HG02588 (cell line): ENCODE results near the gene TSPAN3.
A peak's percentile ranks its signal among the peaks of the same experiment; 100 is the strongest.

Source experiments
- ATAC-seq: cut with Tn5 transposase; IDR thresholded peaks from one replicate; pipeline ENCODE4 v1.9.1; 2021; ENCODE audit warnings: mild to moderate bottlenecking, moderate library complexity; ENCODE audit not compliant: unreplicated experiment

Gene TSPAN3

GRCh38 chr15:77085297-77085696 is 14.4 kb upstream of the TSPAN3 start:
- no peak for ATAC-seq

- no peak for ATAC-seq
These were observed 13.5 kb upstream of the TSPAN3 start for GRCh38 chr15:77084436-77084835.

GRCh38 chr15:77083381-77084160 is 12.7 kb upstream of the TSPAN3 start:
- ATAC-seq, result peak; percentile 92

GRCh38 chr15:77081971-77082370 is 11.1 kb upstream of the TSPAN3 start:
- ATAC-seq, result no peak

GRCh38 chr15:77076323-77076915 is 5.5 kb upstream of the TSPAN3 start:
- no peak for ATAC-seq

- no peak for ATAC-seq
These were observed 4.6 kb upstream of the TSPAN3 start for GRCh38 chr15:77075528-77075927.

GRCh38 chr15:77074350-77074749 is 3.4 kb upstream of the TSPAN3 start:
- no peak for ATAC-seq

GRCh38 chr15:77071305-77072223 is 655 bp upstream of the TSPAN3 start:
- ATAC-seq, result no peak

- ATAC-seq, result no peak
These were observed 772 bp downstream of the TSPAN3 start for GRCh38 chr15:77070180-77070494.

GRCh38 chr15:77069521-77070121 is 1.3 kb downstream of the TSPAN3 start:
- no peak for ATAC-seq

GRCh38 chr15:77068633-77069032 is 2.3 kb downstream of the TSPAN3 start:
- no peak for ATAC-seq

- ATAC-seq, result no peak
These were observed 3.1 kb downstream of the TSPAN3 start for GRCh38 chr15:77067691-77068367.

- ATAC-seq, result no peak
These were observed 3.8 kb downstream of the TSPAN3 start for GRCh38 chr15:77066971-77067690.

GRCh38 chr15:77064539-77065308 is 6.2 kb downstream of the TSPAN3 start:
- ATAC-seq, result no peak

GRCh38 chr15:77064063-77064462 is 6.8 kb downstream of the TSPAN3 start:
- ATAC-seq, result no peak

GRCh38 chr15:77063249-77063648 is 7.7 kb downstream of the TSPAN3 start:
- ATAC-seq, result no peak

GRCh38 chr15:77060546-77060945 is 10.4 kb downstream of the TSPAN3 start:
- ATAC-seq, result no peak

GRCh38 chr15:77059786-77060361 is 11.0 kb downstream of the TSPAN3 start:
- ATAC-seq, result peak; percentile 67

GRCh38 chr15:77058468-77058867 is 12.4 kb downstream of the TSPAN3 start:
- ATAC-seq, result no peak
